GM12878 (cell line): ENCODE data around the gene DISP3. TPM values are rescaled to one million over a fixed set of nuclear protein-coding genes. Genes with fewer than 3 reads are reported as not detected.

ENCODE experiments used
- ATAC-seq: fragments of 200-7000 bp; cut with Tn5 transposase; 3 replicates; pipeline ENCODE4 v1.9.1; 2020; ENCODE audit warnings: mild to moderate bottlenecking, moderate library complexity
- BruUV-seq: library from RNA; stranded (reverse); fragments of 400-500 nt; replicated peaks from 2 replicates; lab custom pipeline; 2021; lab: Mats Ljungman, UMichigan
- CTCF ChIA-PET: fragments of 300-600 bp; sonication (Branson Sonifier 250); formaldehyde crosslinking; extraction: SDS; loops from one replicate; lab custom pipeline; 2021; ENCODE audit warnings: inconsistent platforms; lab: Yijun Ruan, JAX
- POLR2A ChIA-PET: fragments of 350-600 bp; formaldehyde crosslinking; extraction: SDS; loops from one replicate; lab custom pipeline; 2021; ENCODE audit warnings: inconsistent platforms; lab: Charles Lee
- RAD21 ChIA-PET: fragments of 300-600 bp; sonication (Branson Sonifier 250); formaldehyde crosslinking; loops from one replicate; lab custom pipeline; 2023; ENCODE audit warnings: antibody characterized with exemption; ENCODE audit not compliant: unreplicated experiment; lab: Charles Lee
- SMC1A ChIA-PET: fragments of 300-600 bp; sonication (Branson Sonifier 250); formaldehyde crosslinking; loops from one replicate; lab custom pipeline; 2023; ENCODE audit not compliant: unreplicated experiment, uncharacterized antibody; lab: Charles Lee
- DNase-seq: peaks from one replicate; pipeline ENCODE4 v3.0.0-alpha.2; 2011; ENCODE audit warnings: low read depth, low spot score
- FAIRE-seq: peaks from 3 replicates; lab custom pipeline; 2011; peaks lifted over from hg19 to GRCh38; lab: Jason Lieb, UNC
- H2AFZ ChIP-seq: 2 replicates; pipeline ENCODE4 v1.6.0; 2011; ENCODE audit warnings: low read depth, low read length, control low read depth; ENCODE audit not compliant: control insufficient read depth
- H3K27ac ChIP-seq: 2 replicates; pipeline ENCODE4 v1.5.1; 2011; ENCODE audit warnings: control low read depth; ENCODE audit not compliant: control insufficient read depth, insufficient read depth
- H3K27me3 ChIP-seq, 2 experiments: replicated peaks in 1 of 2; 2 replicates each; pipeline versions ENCODE4 v1.6.0 to v1.6.1; 2011; ENCODE audit warnings: low read length in 1 of 2; ENCODE audit not compliant: control insufficient read depth in 2 of 2, insufficient read depth in 2 of 2
- H3K36me3 ChIP-seq, 2 experiments: 2 replicates each; pipeline ENCODE4 v1.5.1; 2011; ENCODE audit warnings: low read length in 1 of 2; ENCODE audit not compliant: control insufficient read depth in 2 of 2, insufficient read depth in 2 of 2
- H3K4me1 ChIP-seq: 2 replicates; pipeline ENCODE4 v1.6.1; 2011; ENCODE audit warnings: mild to moderate bottlenecking, low read length, moderate library complexity, mixed read lengths; ENCODE audit not compliant: control insufficient read depth, insufficient read depth
- H3K4me2 ChIP-seq: 2 replicates; pipeline ENCODE4 v1.6.0; 2011; ENCODE audit warnings: control low read depth; ENCODE audit not compliant: control insufficient read depth, insufficient read depth
- H3K4me3 ChIP-seq: fragments of 200-600 bp; sonication (generic); 2 replicates; pipeline ENCODE4 v1.5.1; 2016
- H3K79me2 ChIP-seq: 2 replicates; pipeline ENCODE4 v1.6.0; 2011; ENCODE audit warnings: low read length; ENCODE audit not compliant: control insufficient read depth, insufficient read depth
- H3K9ac ChIP-seq: 2 replicates; pipeline ENCODE4 v1.8.0; 2011; ENCODE audit warnings: low read length, control low read depth, mixed read lengths; ENCODE audit not compliant: control insufficient read depth, insufficient read depth
- H3K9me3 ChIP-seq: replicated peaks from 3 replicates; pipeline ENCODE4 v1.5.1; 2011; ENCODE audit warnings: mild to moderate bottlenecking, low read length; ENCODE audit not compliant: control insufficient read depth, insufficient read depth
- H4K20me1 ChIP-seq: 2 replicates; pipeline ENCODE4 v1.6.0; 2011; ENCODE audit not compliant: control insufficient read depth, insufficient read depth
- CHD1 ChIP-seq: IDR thresholded peaks from 2 replicates; pipeline ENCODE4 v1.6.1; 2012; ENCODE audit warnings: low read depth, low read length, improper control_type of control experiment
- JUND ChIP-seq: IDR thresholded peaks from 2 replicates; pipeline ENCODE4 v1.6.1; 2012; ENCODE audit warnings: low read depth, mild to moderate bottlenecking, low read length, improper control_type of control experiment, moderate library complexity
- SKIL ChIP-seq: fragments of 450-650 bp; IDR thresholded peaks from 2 replicates; pipeline ENCODE4 v1.6.1; 2017; ENCODE audit warnings: mild to moderate bottlenecking, low read depth, inconsistent platforms; ENCODE audit not compliant: poor library complexity, severe bottlenecking
- WGBS: methylation state at CpG from one replicate; pipeline ENCODE4 v1.1.6; 2016; ENCODE audit warnings: low lambda C conversion rate; ENCODE audit not compliant: insufficient replicate concordance, insufficient coverage; ENCODE audit errors: missing lambda C conversion rate; 5-methylcytosine and 5-hydroxymethylcytosine counted together
- in situ Hi-C: fragments of 300-500 bp; cut with MboI; formaldehyde crosslinking; loops from 9 replicates; pipeline ENCODE4 v1.14.3; 2018; ENCODE audit warnings: mixed read lengths
- intact Hi-C: fragments of 100-400 bp; cut with micrococcal nuclease; formaldehyde crosslinking; loops from one replicate; pipeline ENCODE4 v1.14.2; 2022; ENCODE audit not compliant: unreplicated experiment
- polyA plus RNA-seq, 11 experiments: library from polyadenylated mRNA; depleted of rRNA in 4 of 11; unstranded in 6 of 11; stranded (reverse) in 5 of 11; fragments of >200 nt; fragmentation: Nextera tagmentation in 4 of 11; fragmentation: Illumina TruSeq in 1 of 11; extraction: Ambion mirVana in 4 of 11; extraction: Trizol in 1 of 11; gene quantifications; 1 replicate in 1 of 11; 2 replicates in 10 of 11; pipeline versions ENCODE4 v1.2.1 to v1.2.3, GENCODE V29; 2011 to 2016; ENCODE audit warnings: inconsistent platforms in 2 of 11, missing spikeins in 2 of 11, low read depth in 1 of 11
- total RNA-seq, 4 experiments: library from RNA; depleted of rRNA in 3 of 4; stranded (reverse); fragments of >200 nt in 3 of 4; fragmentation: Illumina TruSeq in 1 of 4; extraction: Trizol in 1 of 4; gene quantifications; 2 replicates each; pipeline versions ENCODE4 v1.2.1 to v1.2.3, GENCODE V29; 2013 to 2021

The DISP3 gene
- total and polyA plus RNA-seq, 10 of the 15 experiments (the other 5 are each of a cell fraction or from before 2014, with no cell fraction given): under 0.01 to 0.18 (median 0.09) TPM; not detected in 2

GRCh38 chr1:11513681-11514080 is 34.7 kb downstream of the DISP3 start (continued):
- no peak for TF ChIP-seq SKIL

GRCh38 chr1:11514366-11514765 is 35.4 kb downstream of the DISP3 start:
- FAIRE-seq (no peak), DNase-seq (no peak), ATAC-seq (no peak)
- ChIA-PET CTCF (no interaction called here), POLR2A (no interaction called here), SMC1A (no interaction called here), RAD21 (no interaction called here)
- no peak overlapping the region for H3K9ac ChIP-seq
- no peak overlapping the region for H3K4me3 ChIP-seq
- H3K4me2 ChIP-seq: no peak overlapping the region
- no peaks in the 10 kb centered on the region for H3K27me3 ChIP-seq
- in situ Hi-C loops: no loop called here
- no peaks in the 10 kb centered on the region for H3K9me3 ChIP-seq
- H3K36me3 ChIP-seq: no peaks in the 10 kb centered on the region
- no peaks in the 10 kb centered on the region for H3K4me1 ChIP-seq
- WGBS: 28% methylated on average over 4 of the region's 4 CpGs
- H2AFZ ChIP-seq: no peak overlapping the region
- TF ChIP-seq CHD1: no peak
- TF ChIP-seq JUND: no peak
- intact Hi-C loops: no loop called here
- H4K20me1 ChIP-seq: no peaks in the 10 kb centered on the region
- no peak overlapping the region for H3K27ac ChIP-seq
- no peaks in the 10 kb centered on the region for H3K79me2 ChIP-seq
- BruUV-seq: no TSS peak
